ENCODE data around the gene PRAMEF14.
"Not testable (repeated sequence)": the region's sequence is repeated elsewhere in the genome, so short reads cannot be mapped to it uniquely, and the experiment has no call there.

The PRAMEF14 gene

DNA sequence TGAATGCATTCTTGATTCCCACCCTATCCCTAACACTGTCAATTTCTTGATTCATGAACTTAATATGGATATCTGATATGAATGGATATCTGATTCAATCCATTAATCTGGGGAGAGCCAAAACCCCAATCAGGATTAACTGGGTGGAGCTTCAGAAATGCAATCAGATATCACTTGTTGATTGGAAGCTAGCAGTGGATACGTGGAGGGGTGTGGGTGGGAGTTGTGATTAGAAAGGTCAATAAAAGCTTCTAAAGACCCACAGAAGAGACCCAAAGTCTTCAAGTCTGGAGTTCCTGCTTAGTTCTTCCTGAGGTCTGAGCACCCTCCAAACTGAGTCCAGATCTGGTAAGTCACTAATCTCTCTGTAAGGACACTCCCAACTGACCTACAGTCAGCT is 43.7 kb downstream of the PRAMEF14 start, which contains the start of gene PRAMEF33:
TSS of gene PRAMEF33 (plus strand) at position 301 of the 400 bp plus-strand sequence. CDS start 2,416 bp downstream, outside the sequence.
- H3K36me3 ChIP-seq (ENCODE audit: insufficient read depth, low read length); H3K9ac ChIP-seq (ENCODE audit: low read depth, low read length); H3K4me1 ChIP-seq (ENCODE audit: insufficient read depth, low read length); H3K9me3 ChIP-seq (ENCODE audit: control insufficient read depth, insufficient read depth, low read length): not testable (repeated sequence)

DNA sequence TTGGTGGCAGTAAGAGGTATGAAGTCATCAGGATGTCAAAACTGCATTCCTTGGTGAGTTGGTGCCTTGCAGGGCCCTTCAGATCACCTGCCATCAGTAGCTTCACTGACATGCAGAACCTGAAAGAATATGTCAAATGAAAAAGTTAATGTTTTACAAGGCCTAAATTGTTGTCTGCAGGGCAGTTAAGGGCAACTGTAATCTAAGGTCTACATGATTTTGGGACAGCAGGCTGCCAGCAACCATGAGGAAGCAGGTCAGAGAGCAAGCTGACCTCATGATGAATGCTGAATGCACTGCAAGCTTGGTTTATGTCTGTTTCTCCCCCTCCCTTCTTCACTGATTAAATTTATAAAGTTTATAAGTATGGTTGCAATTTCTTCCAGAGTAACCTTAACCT is 44.7 kb downstream of the PRAMEF14 start:
- H3K9ac ChIP-seq (ENCODE audit: low read depth, low read length); H3K4me1 ChIP-seq (ENCODE audit: insufficient read depth, low read length); H3K36me3 ChIP-seq (ENCODE audit: insufficient read depth, low read length); H3K9me3 ChIP-seq (ENCODE audit: control insufficient read depth, insufficient read depth, low read length): not testable (repeated sequence)

DNA sequence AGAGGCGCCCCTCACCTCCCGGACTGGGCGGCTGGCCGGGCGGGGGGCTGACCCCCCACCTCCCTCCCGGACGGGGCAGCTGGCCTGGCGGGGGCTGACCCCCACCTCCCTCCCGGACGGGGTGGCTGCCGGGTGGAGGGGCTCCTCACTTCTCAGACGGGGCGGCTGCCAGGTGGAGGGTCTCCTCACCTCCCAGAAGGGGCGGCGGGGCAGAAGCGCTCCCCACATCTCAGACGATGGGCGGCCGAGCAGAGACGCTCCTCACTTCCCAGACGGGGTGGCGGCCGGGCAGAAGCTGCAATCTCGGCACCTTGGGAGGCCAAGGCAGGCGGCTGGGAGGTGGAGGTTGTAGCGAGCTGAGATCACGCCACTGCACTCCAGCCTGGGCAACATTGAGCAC is 48.2 kb downstream of the PRAMEF14 start:
- not testable (repeated sequence) for H3K9ac ChIP-seq (ENCODE audit: low read depth, low read length); H3K4me1 ChIP-seq (ENCODE audit: insufficient read depth, low read length); H3K36me3 ChIP-seq (ENCODE audit: insufficient read depth, low read length); H3K9me3 ChIP-seq (ENCODE audit: control insufficient read depth, insufficient read depth, low read length)

DNA sequence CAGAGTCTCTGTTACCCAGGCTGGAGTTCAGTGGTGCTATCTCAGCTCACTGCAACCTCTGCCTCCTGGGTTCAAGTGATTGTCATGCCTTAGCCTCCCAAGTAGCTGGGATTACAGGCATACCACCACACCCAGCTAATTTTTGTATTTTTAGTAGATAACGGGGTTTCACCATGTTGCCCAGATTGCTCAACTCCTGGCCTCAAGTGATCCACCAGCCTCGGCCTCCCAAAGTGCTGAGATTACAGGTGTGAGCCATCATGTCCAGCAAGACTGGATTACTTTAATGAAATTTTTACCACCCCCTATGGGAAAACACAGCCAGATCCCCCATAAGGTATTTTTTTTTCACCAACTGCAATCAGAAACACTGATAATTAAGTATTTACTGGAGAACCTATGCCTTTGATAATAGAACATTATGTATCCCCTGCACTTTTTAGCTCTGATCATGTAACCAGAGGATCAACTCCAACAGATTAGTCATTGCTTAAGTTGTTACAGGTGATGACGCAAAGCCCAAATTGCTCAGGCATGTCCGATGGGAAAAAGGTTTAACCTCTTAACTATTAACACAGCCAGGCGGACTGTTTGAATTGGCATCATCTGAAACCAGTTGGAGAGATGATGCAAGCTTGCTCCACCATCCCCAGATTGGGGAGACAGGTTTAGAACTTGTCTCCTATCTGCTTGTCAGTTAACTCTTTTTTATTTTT is 49.6 kb downstream of the PRAMEF14 start:
- not testable (repeated sequence) for H3K9ac ChIP-seq (ENCODE audit: low read depth, low read length); H3K9me3 ChIP-seq (ENCODE audit: control insufficient read depth, insufficient read depth, low read length); H3K36me3 ChIP-seq (ENCODE audit: insufficient read depth, low read length); H3K4me1 ChIP-seq (ENCODE audit: insufficient read depth, low read length)
